Measurements from ENCODE around the gene TPX2.

Gene TPX2

GRCh38 chr20:31695849-31696804, 43.0 kb upstream of the TPX2 start:
- H3K4me2 ChIP-seq = peak overlapping the region in 10 of 11 experiments; percentile 27 to 90 (median 72); a peak in 15 of 22 replicates
- peaks cover 38 to 83% (median 56%) of the 10 kb centered on the region in 11 experiments for H3K36me3 ChIP-seq
- H3K4me3 ChIP-seq = no peak overlapping the region
- peaks cover 0 to 46% (median 16%) of the 10 kb centered on the region in 11 experiments; a peak in 12 of 22 replicates for H4K20me1 ChIP-seq
- no peaks in the 10 kb centered on the region for H3K27me3 ChIP-seq
- H3K27ac ChIP-seq = peak overlapping the region in 4 of 11 experiments; percentile 30 to 56 (median 40); a peak in 5 of 22 replicates
- peaks cover 68 to 99% (median 78%) of the 10 kb centered on the region in 10 experiments for H3K4me1 ChIP-seq
- TF ChIP-seq Cebpa-rat (IDR thresholded peaks at IDR 0.05) = no peak
- no peak overlapping the region for H3K9ac ChIP-seq
- no peaks in the 10 kb centered on the region for H3K9me3 ChIP-seq (replicated peaks in 1 of 11)

GRCh38 chr20:31698243-31698802, 40.8 kb upstream of the TPX2 start:
- H3K4me1 ChIP-seq = peaks cover 55 to 95% (median 62%) of the 10 kb centered on the region in 10 experiments
- no peak for TF ChIP-seq Cebpa-rat (IDR thresholded peaks at IDR 0.05)
- no peaks in the 10 kb centered on the region for H3K9me3 ChIP-seq (replicated peaks in 1 of 11)
- no peak overlapping the region for H3K4me3 ChIP-seq
- no peaks in the 10 kb centered on the region for H3K27me3 ChIP-seq
- peak overlapping the region; percentile 52 to 90 (median 74); a peak in 21 of 22 replicates for H3K4me2 ChIP-seq
- peaks cover 0 to 45% (median 16%) of the 10 kb centered on the region in 11 experiments; a peak in 11 of 22 replicates for H4K20me1 ChIP-seq
- peaks cover 33 to 81% (median 51%) of the 10 kb centered on the region in 11 experiments for H3K36me3 ChIP-seq
- H3K9ac ChIP-seq = peak overlapping the region in 5 of 11 experiments; percentile 4 to 65 (median 59); a peak in 6 of 22 replicates
- H3K27ac ChIP-seq = peak overlapping the region in 10 of 11 experiments; percentile 24 to 88 (median 63); a peak in 15 of 22 replicates

GRCh38 chr20:31698803-31699718, 40.0 kb upstream of the TPX2 start:
- H3K27ac ChIP-seq = peak overlapping the region; percentile 24 to 88 (median 62); a peak in 21 of 22 replicates
- H4K20me1 ChIP-seq = peaks cover 0 to 38% (median 13%) of the 10 kb centered on the region in 11 experiments; a peak in 11 of 22 replicates
- H3K9me3 ChIP-seq (replicated peaks in 1 of 11) = no peaks in the 10 kb centered on the region
- no peak for TF ChIP-seq Cebpa-rat (IDR thresholded peaks at IDR 0.05)
- peaks cover 34 to 83% (median 57%) of the 10 kb centered on the region in 11 experiments for H3K36me3 ChIP-seq
- no peaks in the 10 kb centered on the region for H3K27me3 ChIP-seq
- peaks cover 48 to 88% (median 54%) of the 10 kb centered on the region in 10 experiments for H3K4me1 ChIP-seq
- H3K4me2 ChIP-seq = peak overlapping the region; percentile 52 to 90 (median 74)
- peak overlapping the region in 1 of 10 experiments; percentile 16; a peak in 1 of 20 replicates for H3K4me3 ChIP-seq
- H3K9ac ChIP-seq = peak overlapping the region in 8 of 11 experiments; percentile 4 to 66 (median 48); a peak in 13 of 22 replicates

GRCh38 chr20:31699801-31700728, 39.0 kb upstream of the TPX2 start:
- Histone ChIP-seq H3K4me2 (peak overlapping the region; percentile 52 to 90 (median 74)), H3K36me3 (peaks cover 44 to 93% (median 67%) of the 10 kb centered on the region in 11 experiments), H4K20me1 (peaks cover 0 to 35% (median 11%) of the 10 kb centered on the region in 11 experiments; a peak in 10 of 22 replicates)

GRCh38 chr20:31700747-31701146, 38.3 kb upstream of the TPX2 start:
- Histone ChIP-seq H3K9me3 (replicated peaks in 1 of 11) (no peaks in the 10 kb centered on the region), H3K36me3 (peaks cover 50 to 93% (median 68%) of the 10 kb centered on the region in 11 experiments), H3K27me3 (no peaks in the 10 kb centered on the region), H3K4me3 (no peak overlapping the region), H4K20me1 (peaks cover 1 to 36% (median 11%) of the 10 kb centered on the region in 11 experiments; a peak in 12 of 22 replicates), H3K4me2 (peak overlapping the region in 9 of 11 experiments; percentile 52 to 90 (median 79); a peak in 11 of 22 replicates), H3K27ac (peak overlapping the region in 8 of 11 experiments; percentile 12 to 88 (median 70); a peak in 12 of 22 replicates), H3K4me1 (peaks cover 36 to 74% (median 44%) of the 10 kb centered on the region in 10 experiments), H3K9ac (peak overlapping the region in 1 of 11 experiments; percentile 65; a peak in 1 of 22 replicates)
- TF ChIP-seq Cebpa-rat (IDR thresholded peaks at IDR 0.05) = no peak

More at GRCh38 chr20:31699801-31700728, 39.0 kb upstream of the TPX2 start:
- peak overlapping the region in 7 of 11 experiments; percentile 8 to 66 (median 55); a peak in 11 of 22 replicates for H3K9ac ChIP-seq
- no peak overlapping the region for H3K4me3 ChIP-seq
- TF ChIP-seq Cebpa-rat (IDR thresholded peaks at IDR 0.05) = no peak
- H3K9me3 ChIP-seq (replicated peaks in 1 of 11) = no peaks in the 10 kb centered on the region
- peak overlapping the region; percentile 12 to 88 (median 62); a peak in 20 of 22 replicates for H3K27ac ChIP-seq
- no peaks in the 10 kb centered on the region for H3K27me3 ChIP-seq
- H3K4me1 ChIP-seq = peaks cover 38 to 78% (median 46%) of the 10 kb centered on the region in 10 experiments

DNA sequence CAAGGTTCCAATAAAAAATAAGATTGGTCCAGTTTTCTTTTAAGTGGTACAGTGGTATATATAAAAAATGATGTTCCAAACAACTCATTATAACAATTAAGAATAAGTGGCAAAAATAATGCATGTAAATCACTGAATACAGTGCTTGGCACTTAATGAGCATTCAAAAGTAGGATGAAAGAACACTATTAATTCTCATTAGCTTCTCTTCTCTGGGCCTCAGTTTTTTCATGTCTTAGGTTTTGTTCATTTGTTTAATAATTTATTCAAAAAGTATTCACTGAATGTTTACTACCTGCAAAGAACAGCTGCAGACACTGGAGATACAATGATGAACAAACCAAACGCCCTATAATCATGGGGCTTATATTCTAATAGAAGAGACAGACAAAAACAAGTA, 37.5 kb upstream of the TPX2 start:
- no peak for TF ChIP-seq Cebpa-rat (IDR thresholded peaks at IDR 0.05)
- peaks cover 43 to 74% (median 48%) of the 10 kb centered on the region in 10 experiments for H3K4me1 ChIP-seq

More for the DNA sequence above, 37.5 kb upstream of the TPX2 start:
- H3K9me3 ChIP-seq (replicated peaks in 1 of 11) = no peaks in the 10 kb centered on the region
- H3K9ac ChIP-seq = no peak overlapping the region
- peak overlapping the region in 2 of 11 experiments; percentile 26 to 77; a peak in 3 of 22 replicates for H3K27ac ChIP-seq
- no peaks in the 10 kb centered on the region for H3K27me3 ChIP-seq
- H3K4me3 ChIP-seq = no peak overlapping the region
- H3K4me2 ChIP-seq = peak overlapping the region in 2 of 11 experiments; percentile 79 to 90; a peak in 3 of 22 replicates
- H3K36me3 ChIP-seq = peaks cover 51 to 93% (median 68%) of the 10 kb centered on the region in 11 experiments
- H4K20me1 ChIP-seq = peaks cover 4 to 44% (median 16%) of the 10 kb centered on the region in 11 experiments; a peak in 14 of 22 replicates
